Effector CD8-positive, alpha-beta T cell (primary cell): ENCODE results near the gene MEMO1.
"Not testable (repeated sequence)": the region's sequence is repeated elsewhere in the genome, so short reads cannot be mapped to it uniquely, and the experiment has no call there.

Experiments used
- DNase-seq: peaks from one replicate; lab custom pipeline; 2025; lab: John Stamatoyannopoulos, UW
- total RNA-seq, 4 experiments: gene quantifications; one replicate each; lab custom pipeline; 2026; lab: John Stamatoyannopoulos, UW

MEMO1 gene
- 4.2 to 7.4 (median 5.7) reads per million in 4 experiments for total RNA-seq

DNA sequence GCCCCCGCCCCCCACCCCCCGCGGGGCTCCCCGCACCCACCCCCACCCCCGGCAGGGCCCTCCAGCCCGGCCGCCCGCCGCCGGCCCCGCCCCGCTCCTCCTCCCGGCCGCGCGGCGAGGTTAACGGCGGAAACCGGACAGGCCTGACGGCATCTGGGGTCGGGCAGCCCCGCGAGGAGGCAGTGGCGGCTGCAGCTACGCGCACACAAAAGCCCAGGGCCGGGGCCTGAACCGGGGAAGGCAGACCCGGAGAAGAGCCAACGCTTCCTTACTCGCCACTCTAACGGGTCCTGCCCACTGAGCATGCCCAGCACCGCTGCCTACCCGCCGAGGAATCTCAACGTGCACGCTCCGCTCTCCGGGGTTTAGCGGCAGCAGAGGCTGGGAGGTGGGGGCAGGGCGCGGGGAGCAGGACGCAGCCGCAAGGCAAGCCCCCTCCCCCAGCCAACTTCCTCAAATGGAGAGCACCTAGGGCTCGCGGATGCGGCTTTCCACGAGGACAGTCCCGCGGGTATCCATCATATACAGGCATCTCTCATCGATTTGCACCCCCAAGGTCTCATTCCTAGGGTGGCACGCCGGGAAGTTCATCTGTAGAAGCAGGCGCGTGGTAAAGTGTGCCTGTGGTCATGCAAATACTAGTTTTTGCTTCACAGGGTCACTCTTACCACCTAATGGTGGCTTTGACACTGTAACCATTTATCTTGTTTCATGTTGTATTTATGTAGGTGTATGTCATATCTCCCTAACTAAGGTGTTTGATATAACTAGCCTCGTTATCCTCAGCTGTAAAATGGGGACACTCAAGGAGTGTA lies at the start of gene MEMO1:
TSS of gene MEMO1 (minus strand) at position 339 of the 815 bp plus-strand sequence. CDS start 761 bp downstream, outside the sequence.
- peak; percentile 75 for DNase-seq

DNA sequence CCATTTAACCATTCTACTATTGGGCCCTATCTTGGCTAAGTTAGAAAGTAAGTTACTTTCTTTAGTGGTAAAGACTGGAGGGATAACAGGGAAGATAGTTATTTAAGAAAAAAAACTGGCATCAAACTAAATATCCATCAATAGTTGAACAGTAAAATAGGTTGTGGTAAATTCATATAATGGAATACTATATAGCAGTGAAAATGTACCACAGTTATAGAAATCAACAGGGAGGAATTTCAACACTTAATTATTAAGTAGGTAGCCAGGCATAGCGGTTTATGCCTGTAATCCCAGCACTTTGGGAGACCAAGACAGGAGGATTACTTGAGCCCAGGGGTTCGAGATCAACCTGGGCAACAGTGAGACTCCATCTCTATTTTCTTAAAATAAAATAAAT lies 49.5 kb upstream of the MEMO1 start:
- DNase-seq: no peak

DNA sequence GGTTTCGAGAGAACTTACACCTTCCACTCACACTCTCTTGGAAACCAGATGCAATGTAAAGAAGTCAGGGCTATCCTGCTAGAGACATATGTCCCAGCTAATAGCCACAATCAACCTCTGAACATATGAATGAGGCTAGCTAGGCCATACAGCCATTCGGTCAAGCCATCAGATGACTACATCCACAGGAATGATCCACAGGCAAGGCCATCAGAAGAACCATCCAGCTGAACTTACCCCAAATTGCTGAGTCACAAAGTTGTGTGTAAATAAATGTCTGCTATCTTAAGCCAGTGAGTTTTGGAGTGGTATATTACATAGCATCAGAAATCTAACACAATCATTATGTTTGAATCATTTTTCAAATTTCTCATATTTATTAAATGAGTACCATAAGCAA lies 47.3 kb upstream of the MEMO1 start:
- DNase-seq: no peak

DNA sequence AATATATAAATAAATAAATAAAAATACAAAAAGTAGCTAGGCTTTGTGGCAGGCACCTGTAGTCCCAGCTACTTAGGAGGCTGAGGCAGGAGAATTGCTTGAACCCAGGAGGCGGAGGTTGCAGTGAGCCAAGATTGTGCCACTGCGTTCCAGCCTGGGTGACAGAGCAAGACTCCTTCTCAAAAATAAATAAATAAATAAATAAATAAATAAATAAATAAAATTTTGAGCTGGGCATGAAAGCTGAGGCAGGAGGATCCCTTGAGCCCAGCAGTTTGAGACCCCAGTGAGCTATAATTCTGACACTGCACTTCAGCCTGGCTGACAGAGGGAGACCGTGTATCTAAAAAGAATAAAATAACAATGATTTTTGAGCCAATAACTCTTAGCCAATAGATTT lies 43.8 kb upstream of the MEMO1 start:
- not testable (repeated sequence) for DNase-seq

DNA sequence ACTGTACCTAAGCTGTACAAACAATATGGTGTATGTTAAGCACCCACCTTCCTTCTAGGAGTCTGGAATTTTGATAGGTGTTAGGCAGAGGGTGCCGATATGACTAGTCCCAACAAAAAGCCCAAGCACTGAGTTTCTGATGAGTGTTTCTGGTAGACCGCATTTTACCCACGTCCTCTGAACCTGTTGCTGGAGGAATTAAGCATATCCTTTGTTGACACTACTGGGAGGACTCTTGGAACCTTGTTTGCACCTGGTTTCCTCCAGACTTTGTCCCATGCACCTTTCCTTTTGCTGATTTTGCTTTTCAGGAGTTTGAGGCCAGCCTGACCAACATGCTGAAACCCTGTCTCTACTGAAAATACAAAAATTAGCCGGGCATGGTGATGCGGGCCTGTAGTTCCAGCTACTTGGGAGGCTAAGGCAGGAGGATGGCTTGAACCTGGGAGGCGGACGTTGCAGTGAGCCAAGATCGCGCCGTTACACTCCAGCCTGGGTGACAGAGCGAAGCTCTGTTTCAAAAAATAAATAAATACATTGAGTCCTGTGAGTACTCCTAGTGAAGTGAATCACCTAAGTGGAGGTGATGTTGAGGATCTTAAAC lies 41.1 kb upstream of the MEMO1 start:
- no peak for DNase-seq

DNA sequence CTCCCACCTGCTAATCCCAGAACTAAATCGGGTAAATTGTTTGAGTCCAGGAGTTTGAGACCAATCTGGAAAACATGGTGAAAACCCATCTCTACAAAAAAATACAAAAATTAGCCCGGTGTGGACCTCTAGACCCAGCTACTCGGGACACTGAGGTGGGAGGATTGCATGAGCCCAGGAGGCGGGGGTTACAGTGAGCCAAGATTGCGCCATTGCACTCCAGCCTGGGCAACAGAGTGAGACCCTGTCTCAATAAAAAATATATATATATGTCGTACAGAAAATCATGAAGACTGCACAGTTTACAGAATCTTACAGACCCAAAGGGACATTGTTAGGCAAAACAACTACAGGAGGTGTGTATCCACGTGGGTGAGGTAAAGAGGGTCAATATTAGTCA lies 32.8 kb upstream of the MEMO1 start:
- no peak for DNase-seq

DNA sequence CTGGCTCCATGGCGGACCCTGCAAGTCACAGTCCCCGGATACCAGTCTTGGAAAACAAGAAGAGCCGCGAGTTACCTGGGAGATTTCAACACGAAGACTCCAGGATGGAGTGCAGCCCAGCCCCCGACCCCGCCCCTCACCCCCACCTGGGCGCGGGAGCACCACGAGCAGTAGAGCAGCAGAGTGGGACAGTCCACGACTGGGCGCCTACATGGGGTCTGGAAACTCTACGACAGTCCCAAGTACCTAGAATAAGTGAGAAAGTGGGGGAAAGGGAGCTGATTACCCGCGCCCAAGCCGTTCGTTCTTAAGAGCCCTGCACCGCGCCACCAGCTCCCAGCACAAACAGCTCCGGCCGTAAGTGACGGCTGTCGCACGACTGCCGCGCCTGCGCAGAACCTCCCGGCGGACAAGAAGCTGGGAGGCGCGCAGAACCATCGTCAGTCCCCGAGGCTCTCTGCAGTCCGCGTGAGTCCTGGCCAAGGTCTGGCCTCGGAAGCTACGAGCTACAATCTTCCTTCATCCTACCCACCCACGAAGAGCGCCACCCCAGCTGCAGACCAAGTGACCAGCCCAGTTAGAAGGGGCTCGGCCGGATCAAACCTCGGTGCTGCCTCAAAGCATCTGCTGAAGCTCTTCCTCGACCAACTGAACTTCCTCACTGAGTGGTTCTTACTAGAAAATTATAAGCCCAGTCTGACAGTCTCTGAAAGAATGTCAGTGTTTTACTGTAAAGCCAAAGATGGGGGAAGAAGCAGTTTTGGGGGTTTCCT lies 28.8 kb upstream of the MEMO1 start, which contains the start of gene DPY30:
TSS of gene DPY30 (minus strand) at position 359 of the 773 bp plus-strand sequence. CDS start at position 10, 349 bp downstream.
- DNase-seq: peak; percentile 82

DNA sequence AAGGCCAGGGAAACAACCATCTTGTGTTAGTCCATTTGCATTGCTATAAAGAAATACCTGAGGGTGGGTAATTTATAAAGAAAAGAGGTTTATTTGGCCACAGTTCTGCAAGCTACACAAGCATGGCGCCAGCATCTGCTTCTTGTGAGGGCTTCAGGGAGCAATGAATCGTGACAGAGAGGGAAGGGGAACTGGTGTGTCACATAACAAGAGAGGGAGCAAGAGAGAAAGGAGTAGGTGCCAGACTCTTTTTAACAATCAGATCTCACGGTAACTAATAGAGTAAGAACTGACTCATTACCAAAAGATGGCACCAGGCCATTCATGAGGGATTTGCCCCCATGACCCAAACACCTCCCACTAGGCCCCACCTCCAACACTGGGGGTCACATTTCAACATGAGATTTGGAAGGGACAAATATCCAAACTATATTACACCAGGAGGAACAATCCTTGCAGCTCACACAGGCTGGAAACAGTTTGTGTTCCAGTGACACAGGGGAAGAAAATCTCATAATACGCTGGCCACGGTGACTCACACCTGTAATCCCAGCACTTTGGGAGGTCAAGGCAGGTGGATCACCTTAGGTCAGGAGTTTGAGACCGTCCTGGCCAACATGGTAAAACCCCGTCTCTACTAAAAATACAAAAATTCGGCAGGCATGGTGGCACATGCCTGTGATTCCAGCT lies 23.5 kb upstream of the MEMO1 start:
- DNase-seq: not testable (repeated sequence)

DNA sequence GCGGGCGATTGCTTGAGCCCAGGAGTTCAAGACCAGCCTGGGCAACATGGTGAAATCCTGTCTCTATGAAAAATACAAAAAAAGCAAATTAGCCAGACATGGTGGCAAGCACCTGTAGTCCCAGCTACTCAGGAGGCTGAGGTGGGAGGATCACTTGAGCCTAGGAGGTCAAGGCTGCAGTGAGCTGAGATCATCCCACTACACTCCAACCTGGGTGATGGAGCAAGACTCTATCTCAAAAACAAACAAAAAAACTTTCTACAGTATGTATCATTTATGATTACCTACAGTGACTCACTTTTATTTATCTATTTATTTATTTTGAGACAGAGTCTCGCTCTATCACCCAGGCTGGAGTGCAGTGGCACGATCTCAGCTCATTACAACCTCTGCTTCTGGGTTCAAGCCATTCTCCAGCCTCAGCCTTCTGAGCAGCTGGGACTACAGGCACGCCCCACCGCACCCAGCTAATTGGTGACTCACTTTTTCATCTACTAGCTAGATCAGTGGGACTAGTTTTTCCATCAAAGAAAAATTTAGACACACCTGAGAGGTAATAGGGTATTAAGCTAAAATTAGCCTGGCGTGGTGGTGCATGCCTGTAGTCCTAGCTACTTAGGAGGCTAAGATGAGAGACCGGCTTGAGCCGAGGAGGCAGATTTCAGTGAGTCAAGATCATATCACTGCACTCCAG lies 8.1 kb upstream of the MEMO1 start:
- DNase-seq: not testable (repeated sequence)

DNA sequence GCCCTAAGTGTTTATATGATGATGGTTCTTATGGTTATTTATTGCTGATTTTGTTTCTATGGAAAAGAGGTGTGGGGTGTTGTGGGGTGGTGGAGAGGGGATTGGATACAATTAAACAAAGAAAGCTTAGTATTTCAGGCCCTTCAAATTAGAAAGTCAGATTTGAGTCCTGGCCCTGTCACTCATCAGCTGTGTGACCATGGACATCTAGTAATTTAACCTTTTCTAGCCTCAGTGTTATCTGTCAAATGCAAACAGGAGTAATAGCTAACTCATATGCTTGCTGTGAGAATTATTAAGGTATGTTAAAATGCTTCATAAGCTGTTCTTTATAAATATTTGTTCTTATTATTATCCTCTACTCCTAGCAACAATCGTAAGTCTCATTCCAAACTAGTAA lies 2.1 kb upstream of the MEMO1 start:
- DNase-seq: no peak

DNA sequence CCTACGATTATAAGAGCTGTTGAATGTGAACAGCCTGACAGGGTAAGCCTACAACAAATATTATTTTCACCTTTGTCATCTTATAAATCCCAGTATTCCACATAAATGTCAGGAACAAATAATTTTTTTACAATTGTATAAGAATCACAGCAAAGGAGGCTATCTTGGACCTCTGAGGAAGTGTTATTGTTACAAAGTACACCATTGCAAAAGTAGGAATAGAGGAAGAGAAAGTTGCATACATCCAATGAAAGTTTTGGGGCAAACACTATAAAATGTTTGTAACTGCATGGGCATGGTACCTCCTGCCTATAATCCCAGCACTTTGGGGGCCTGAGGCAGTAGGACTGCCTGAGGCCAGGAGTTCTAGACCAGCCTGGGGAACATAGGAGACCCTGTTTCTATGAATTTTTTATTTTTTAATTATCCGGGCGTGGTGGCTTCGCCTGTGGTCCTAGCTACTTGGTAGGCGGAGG lies 715 bp upstream of the MEMO1 start:
- DNase-seq: no peak

DNA sequence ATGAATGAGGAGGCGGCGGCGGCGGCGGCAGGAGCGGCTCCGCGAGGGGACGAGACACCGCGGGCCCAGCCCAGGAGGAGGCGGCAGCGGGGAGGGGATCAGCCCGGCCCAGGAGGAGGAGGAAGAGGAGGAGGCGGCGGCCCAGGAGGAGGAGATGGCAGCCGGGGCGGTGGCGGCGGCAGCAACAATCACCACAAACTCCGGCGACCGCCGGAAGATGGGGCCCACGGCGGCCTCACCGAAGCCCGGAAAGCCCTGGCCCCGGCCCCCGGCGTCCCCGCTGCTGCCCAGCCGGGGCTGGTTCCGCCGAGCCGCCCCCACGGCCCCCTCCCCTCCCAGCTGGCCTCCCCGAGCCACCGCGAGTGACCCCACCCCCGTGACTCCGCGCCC lies 533 bp downstream of the MEMO1 start:
- DNase-seq: peak; percentile 34

DNA sequence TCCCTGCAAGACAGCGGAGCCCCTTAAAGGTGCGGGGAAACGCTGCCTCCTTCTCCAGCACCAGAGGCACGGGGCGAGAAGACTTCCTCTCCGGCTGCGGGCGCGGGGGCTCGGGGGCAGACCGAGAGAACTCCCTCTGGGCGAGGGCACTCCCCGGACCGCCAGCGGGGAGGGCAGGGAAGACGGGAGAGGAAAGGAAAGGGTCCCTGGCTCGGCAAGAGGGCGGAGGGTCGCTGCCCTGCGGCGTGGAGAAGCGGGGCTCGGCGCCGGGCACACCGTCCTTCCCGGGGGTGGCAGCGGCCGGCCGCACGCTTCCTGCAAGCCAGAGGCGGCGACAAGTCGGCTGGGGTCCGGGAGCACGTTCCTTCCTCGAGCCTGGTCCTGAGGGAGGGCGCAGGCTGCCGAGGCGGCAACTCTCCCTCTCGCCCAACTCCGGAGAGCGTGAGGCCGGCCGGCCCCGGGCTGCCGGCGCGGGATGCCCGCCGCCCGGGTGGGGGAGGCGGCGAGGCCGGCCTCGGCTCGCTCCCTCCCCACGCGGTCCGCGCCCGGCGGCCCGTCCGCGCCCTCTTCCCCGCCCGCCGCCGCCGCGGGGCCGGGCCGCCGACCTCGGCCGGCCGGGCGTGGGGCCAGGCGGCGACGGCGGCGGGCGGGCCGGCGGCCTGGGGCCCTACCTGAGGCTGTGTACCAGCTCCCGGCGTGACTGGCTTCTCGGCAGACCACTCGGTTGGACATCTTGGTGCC lies 1.1 kb downstream of the MEMO1 start:
- DNase-seq: peak; percentile 20

DNA sequence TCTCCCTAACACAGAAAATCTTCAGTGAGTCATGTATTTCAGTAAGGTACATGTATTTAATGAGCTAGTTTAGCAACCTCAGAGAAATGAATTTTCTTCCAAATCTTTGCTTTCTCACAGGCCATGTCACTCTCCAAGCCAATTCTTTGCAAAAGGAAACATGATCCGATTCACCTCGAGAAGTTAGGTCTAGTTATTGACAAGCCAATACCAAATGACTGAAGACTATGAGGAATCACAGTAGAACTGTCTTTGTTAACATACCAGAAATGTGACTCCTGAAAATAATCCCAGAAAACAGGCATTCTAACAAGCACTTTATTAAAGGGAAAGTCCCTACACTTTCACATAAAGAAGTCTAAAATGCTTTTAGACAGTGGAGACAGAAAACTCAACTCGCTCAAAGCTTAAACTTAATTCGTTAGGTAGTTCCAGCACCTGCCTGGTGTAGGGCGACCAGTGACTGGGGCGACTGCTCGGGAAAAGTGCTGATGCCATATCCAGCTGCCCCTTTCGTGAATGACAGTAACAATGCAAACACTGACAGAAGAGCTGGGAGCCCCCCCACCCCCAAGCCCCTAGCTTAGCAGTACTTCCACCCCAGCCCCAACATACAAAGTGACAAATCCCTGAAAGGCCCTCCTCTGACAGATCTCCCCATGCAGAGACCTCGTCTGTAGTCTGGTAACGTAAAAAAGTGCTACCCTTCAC lies 1.8 kb downstream of the MEMO1 start:
- DNase-seq: no peak

DNA sequence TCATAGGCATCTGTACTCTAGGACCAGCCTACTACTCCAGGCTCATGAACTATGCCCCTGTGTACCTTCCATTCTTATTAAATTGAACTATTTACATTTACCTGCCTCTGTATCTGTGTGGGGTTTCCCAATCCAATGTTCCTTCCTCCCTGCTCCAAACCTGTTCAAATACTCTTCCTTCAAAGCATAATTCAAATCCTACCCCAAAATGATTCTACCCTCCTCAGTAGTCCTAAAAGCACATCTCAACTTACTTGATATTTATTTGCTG lies 3.8 kb downstream of the MEMO1 start:
- DNase-seq: no peak

DNA sequence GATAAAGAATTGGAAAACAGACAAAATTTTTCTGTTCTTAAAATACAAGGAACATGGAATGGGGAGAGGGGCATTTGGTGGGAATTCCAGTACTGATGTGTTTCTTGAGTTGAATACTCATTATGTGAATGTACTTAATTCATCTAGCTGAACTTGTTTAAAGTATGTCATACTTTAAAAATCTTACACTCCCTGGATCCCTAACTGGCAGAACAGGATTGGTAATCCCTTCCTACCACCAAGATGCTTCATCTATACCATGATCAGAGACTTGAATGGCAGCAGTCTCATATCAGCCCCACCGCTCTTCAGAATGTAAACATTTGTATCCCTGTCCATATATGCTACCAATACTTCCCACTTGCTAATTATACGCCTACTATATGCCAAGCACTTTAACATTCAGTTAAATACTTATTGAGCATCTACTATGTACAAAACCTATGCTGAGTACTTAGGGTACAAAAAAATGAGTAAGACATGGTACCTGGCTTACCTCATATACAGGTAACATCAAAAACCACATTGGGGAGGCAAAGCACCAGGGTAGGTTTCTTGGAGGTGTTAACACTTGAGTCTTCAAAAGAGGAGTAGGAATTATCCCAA lies 5.3 kb downstream of the MEMO1 start:
- DNase-seq: no peak

DNA sequence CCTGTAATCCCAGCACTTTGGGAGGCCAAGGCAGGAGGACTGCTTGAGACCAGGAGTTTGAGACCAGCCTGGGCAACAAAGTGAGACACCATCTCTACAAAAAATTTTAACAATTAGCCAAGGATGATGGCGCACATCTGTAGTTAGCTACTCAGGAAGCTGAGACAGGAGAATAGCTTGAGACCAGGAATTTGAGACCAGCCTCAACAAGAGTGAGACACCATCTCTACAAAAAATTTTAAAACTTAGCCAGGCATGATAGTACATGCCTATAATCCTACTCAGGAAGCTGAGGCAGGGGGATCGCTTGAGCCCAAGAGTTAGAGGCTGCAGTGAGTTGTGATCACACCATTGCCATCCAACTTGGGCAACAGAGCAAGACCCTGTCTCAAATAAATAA lies 7.0 kb downstream of the MEMO1 start:
- no peak for DNase-seq

DNA sequence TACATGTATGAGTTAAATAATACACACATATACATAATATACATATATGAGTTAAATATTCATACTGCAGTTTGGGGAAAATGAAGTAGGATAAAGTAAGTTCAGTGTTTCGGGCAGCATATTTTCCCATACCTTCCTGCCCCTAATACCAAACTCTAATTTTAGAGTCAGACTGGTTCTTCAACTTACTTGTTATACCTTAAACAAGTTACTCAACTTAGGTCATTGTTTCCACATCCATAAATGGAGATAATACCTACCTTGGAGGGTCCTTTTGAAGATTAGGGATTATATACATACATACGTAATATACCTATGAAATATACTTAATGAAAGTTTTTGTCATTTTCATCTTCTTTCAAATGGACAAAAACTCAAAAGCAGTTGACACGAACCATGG lies 8.4 kb downstream of the MEMO1 start:
- no peak for DNase-seq

DNA sequence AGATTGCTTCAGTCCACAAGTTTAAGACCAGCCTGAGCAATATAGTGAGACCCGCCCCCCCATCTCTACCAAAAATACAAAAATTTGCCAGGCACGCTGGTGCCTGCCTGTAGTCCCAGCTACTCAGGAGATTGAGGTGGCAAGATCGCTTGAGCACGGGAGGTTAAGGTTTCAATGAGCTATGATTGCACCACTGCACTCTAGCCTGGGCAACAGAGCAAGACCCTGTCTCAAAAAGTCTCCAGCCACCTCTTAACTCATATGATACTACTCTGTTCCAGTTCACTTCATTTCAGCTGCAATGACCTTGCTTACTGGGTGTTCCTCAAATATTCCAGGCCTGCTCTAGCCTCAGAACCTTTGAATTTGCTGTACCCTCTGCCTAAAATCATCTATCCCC lies 11.4 kb downstream of the MEMO1 start:
- DNase-seq: no peak
